ENCODE data around the gene GRAP2. TPM values are rescaled to one million over a fixed set of nuclear protein-coding genes. Genes with fewer than 3 reads are reported as not detected.

The GRAP2 gene
- polyA plus RNA-seq, 3 donors: 0.95 to 1.5 (median 1.2) TPM

DNA sequence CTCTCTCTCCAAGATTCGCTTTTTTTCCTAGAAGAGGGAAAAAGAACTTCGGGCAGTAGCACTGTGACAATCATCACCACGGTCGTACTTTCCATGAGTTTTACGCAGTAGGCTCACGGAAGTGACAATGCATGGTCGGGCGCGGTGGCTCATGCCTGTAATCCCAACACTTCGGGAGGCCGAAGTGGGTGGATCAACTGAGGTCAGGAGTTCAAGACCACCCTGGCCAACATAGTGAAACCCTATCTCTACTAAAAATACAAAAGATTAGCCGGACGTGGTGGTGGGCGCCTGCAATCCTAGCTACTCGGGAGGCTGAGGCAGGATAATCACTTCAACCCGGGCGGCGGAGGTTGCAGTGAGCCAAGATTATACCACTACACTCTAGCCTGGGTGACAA, 23.4 kb downstream of the GRAP2 start:
- DNase-seq: no peak

DNA sequence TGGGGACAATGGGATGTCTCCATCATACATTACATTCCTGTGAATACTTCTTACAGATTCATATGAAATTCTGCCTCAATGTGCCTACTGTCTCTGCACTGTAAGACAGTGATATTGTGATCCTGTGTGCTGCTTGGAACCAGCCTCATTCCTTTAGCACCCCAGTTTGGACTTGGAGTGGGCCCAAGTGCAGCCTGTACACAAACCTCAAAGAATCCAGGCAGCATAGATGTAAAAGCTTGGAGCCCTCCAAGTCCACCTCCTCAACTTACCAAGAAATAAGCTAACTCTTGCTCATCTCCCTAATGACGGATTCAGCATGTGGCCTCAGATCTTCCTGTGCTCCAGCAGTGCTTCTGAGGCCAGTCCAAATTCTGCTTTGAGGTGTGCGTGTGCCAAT, 24.4 kb downstream of the GRAP2 start:
- no peak for DNase-seq

GRCh38 chr22:39925909-39926679, 25.2 kb downstream of the GRAP2 start:
- DNase-seq: no peak

DNA sequence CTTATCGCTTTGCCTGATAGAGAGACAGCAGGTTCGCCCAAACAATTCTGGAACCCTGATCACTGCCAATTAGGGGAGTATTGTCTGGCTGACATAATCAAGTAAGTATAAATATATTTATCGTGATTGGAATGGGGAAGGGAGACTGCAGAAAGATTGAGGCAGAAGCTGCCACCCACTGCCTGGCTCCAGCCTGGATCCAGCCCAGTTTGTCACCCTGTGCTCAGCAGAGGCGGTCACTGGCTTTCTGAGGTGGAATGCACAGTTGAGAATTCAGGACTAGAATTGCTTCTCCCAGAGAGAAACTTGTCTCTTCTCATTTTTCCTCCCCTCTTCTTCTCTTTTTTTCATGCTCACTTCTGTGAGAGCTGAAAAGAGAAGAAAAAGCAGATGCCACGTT, 25.9 kb downstream of the GRAP2 start:
- DNase-seq: no peak

DNA sequence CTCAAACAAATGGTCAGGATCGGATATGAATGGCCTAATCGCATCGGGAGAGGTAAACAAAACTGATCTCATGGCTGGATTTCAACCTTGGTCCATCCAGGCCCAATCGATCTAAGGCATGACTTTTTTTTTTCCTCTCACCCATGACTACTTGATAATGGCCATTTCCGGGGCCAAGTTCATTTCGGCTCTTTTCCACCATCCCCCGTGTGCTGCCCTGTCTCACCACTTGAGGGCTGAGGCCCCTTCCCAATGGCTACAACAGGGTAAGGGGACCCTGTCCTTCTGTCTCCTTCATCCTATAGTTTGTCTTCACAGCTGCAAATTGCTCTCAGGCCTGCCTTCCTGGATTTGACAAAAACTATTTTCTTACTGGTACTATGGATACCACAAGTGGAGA, 26.7 kb downstream of the GRAP2 start:
- DNase-seq: no peak

DNA sequence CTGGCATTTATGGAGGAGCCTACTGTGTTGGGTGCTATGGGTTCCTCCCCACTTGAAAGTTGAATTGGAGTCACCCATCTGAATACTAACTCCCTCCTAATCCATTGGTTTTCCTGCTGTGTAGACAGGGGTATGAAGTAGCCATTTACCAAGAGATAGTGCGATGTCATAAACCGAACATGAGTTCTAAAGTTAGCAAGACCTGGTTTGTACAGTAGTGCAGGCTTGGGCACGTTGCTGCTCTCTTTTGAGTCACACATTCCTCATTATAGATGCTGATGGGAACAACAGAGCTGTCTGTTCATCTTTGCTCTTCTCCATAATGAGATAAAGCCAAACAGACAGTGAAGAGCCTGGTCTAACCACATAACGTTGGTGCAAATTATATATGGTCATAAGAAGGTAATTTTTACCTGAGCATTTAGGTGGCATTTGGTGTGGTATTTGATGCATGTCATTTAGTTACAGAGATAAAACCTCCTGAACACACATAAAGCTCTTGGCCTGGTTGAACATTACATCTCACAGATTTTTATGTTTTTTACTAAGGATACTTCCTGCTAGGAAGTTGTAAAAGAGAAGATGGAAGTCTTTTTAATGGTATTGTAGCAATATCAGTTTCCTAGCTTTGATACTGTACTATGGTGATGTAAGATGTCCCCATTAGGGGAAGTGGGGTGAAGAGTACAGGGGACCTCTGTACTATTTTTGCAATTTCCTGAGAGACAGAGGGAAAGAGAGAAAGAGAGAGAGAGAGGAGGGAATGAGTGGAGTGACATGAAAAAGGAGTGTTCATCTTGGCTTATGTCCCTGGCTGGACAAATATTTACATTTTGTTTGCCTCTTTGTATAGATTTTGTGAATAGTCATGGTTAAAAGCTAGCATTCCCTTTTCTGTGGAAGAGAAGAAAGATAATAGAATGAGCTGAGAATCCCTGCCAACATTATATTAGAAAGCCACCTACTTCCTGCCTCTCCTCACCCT, 27.9 kb downstream of the GRAP2 start:
- no peak for DNase-seq

DNA sequence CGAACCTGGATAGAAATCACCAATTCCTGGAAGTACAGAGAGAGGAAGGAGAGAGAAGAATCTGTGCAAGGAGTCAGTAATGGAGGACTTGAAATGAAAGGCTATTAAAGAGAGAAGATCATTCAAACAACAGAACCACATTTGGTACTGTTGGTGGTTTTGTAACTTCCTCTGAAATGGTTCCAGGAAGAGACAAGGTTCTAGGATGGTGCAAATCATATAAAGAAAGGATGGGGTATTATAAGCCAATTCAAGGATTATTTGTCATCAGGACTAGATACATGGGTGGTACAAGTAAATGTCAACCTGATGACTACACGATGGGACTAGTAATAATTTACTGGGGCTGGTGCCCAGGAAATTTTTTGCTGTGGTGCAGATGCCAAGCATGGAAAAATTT, 30.4 kb downstream of the GRAP2 start:
- no peak for DNase-seq

- DNase-seq: no peak
Measured at GRCh38 chr22:39932166-39932565, 31.3 kb downstream of the GRAP2 start.

DNA sequence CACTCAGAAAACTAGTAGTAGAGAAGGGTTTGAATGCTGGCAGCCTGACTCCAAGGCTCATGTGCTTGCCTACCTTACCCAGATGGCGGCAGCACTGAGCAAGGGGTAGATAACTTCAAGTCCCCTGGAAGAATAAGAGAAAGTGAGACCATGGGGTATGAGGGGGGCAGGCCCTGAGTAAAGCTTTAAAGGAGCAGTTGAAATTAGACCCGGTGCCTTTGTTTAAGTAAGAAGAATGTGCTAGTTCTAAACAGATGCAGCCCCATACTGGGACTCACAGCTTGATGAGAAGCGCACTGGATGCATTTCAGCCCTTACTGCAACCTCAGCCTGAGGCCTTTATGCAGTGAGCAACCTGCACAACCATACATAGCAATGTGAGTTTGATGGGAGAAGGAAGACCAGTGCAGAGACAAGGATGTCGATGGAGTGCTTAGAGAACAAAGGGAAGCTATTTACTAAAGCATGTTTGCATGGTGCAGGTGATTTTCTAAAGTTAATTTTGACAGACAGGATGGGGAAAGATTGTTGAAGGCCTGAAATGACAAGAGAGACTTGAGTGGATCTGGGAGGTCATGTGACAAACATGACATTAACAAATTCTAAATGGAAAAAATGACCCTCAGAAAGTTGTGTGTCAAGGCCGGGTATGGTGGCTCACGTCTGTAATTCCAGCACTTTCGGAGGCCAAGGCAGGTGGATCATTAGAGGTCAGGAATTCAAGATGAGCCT, 32.2 kb downstream of the GRAP2 start:
- no peak for DNase-seq

GRCh38 chr22:39933741-39934140, 32.9 kb downstream of the GRAP2 start:
- DNase-seq: no peak

GRCh38 chr22:39935116-39935515, 34.2 kb downstream of the GRAP2 start:
- DNase-seq: no peak

GRCh38 chr22:39935612-39936011, 34.7 kb downstream of the GRAP2 start:
- DNase-seq: no peak

- no peak for DNase-seq
Measured at GRCh38 chr22:39936523-39937145, 35.8 kb downstream of the GRAP2 start.

GRCh38 chr22:39937906-39938305, 37.0 kb downstream of the GRAP2 start:
- no peak for DNase-seq

DNA sequence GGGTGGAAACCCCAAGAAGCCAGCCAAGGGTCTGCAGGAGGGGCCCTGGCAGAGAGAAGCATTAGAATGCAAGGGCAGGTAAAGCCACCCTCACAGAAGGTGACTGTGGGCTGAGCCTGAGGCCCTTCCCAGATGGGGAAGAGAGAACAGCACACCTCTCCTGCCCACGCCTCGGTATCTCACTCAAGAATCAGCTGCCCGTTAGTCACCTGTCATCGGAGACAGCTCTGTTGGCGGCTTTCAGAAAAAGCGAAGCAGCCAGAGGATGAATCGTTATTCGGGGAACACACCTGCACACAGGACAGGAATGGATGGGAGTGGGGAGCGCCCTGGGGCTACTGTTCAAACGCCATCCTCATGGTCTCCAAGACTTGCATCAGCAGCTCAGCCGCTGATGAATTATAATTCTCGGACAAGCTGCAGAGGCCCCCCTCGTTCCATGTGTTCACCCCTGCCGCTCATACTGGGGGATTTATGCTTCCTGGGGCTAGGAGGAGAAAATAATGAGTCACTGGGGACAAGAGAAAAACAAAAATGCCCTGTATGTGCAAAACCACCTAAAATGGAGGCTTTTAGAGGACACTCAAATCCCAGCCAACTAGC, 37.7 kb downstream of the GRAP2 start:
- DNase-seq: no peak

GRCh38 chr22:39939830-39940229, 38.9 kb downstream of the GRAP2 start:
- no peak for DNase-seq

DNA sequence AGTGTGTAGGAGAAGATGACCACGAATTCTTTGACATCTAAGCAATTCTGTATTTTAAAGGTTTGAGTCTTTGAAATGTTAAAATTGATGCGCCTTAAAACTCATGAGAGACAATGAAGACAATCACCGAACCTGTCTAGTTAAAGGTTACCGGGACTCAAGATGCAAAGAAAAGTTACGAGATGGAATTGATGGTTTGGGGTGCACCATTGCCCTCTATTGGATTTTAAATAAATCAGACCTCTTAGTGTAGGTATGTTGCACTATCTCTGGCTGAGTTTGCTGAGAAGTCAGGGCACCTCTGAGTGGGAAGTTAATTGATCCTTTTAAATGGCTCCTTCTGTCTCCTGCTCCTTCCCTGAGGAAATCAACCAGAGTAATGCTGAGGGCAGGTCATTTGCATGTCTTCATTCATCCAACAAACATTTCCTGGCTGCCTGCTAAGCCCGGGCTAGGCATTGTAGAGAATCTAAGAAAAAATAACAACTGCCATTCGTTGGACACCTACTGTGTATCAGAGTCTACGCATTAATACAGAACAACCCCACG, 39.9 kb downstream of the GRAP2 start:
- DNase-seq: no peak

DNA sequence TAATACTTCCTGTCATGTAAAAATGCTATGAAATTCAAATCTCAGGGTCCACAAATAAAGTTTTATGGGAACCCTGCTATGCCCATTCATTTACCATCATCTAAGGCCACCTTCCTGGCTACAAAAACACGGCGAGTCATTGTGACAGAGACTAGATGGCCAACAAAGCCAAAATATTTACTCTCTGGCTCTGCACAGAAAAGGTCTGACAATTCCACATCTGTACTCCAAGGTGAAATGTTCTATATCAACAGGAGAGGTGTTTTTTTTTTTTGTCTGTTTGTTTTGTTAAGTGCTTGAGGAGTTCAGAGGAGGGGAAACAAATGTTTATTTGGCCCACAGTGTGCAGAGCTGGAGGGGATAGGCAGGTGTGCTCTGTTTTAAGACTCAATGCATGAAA, 40.7 kb downstream of the GRAP2 start:
- no peak for DNase-seq

GRCh38 chr22:39942439-39943230, 41.8 kb downstream of the GRAP2 start:
- no peak for DNase-seq

DNA sequence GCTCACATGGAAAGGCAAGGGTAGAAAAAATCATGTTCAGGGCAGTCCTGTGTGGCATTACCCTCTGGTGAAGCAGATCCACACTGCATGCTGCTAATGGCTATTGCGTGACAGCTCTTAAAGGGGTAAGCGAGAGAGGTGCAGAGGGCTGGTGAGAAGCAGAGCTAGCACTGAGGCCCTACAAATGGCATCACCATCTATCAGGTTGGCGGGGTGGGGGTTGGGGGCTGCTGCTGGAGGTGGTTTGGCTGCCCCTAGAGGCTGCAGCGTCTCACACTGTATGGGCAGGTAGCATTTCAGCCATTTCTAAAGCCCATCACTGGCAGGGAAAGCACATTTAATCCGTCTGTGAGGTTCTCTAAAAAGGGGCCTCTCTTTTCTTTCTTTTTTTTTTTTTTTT, 42.5 kb downstream of the GRAP2 start:
- DNase-seq: no peak
